ENCODE results near the gene MAPK8IP3.
"Not testable (repeated sequence)": the region's sequence is repeated elsewhere in the genome, so short reads cannot be mapped to it uniquely, and the experiment has no call there.

MAPK8IP3 gene

GRCh38 chr16:1678500-1679098 lies 27.4 kb upstream of the MAPK8IP3 start:
- DNase-seq (ENCODE audit: low read depth): peak; percentile 19

- no peak for DNase-seq (ENCODE audit: low read depth)
Measured at GRCh38 chr16:1680361-1680760, 25.6 kb upstream of the MAPK8IP3 start.

- no peak for DNase-seq (ENCODE audit: low read depth)
Measured at GRCh38 chr16:1681032-1681431, 25.0 kb upstream of the MAPK8IP3 start.

GRCh38 chr16:1687427-1688316 lies 18.3 kb upstream of the MAPK8IP3 start:
- DNase-seq (ENCODE audit: low read depth): no peak

- DNase-seq (ENCODE audit: low read depth): no peak
Measured at GRCh38 chr16:1688807-1689560, 17.0 kb upstream of the MAPK8IP3 start.

- no peak for DNase-seq (ENCODE audit: low read depth)
Measured at GRCh38 chr16:1689853-1690252, 16.1 kb upstream of the MAPK8IP3 start.

- DNase-seq (ENCODE audit: low read depth): no peak
Measured at GRCh38 chr16:1690810-1691209, 15.2 kb upstream of the MAPK8IP3 start.

- DNase-seq (ENCODE audit: low read depth): no peak
Measured at GRCh38 chr16:1691276-1691675, 14.7 kb upstream of the MAPK8IP3 start.

- no peak for DNase-seq (ENCODE audit: low read depth)
Measured at GRCh38 chr16:1691956-1692355, 14.0 kb upstream of the MAPK8IP3 start.

- DNase-seq (ENCODE audit: low read depth): no peak
Measured at GRCh38 chr16:1696863-1697262, 9.1 kb upstream of the MAPK8IP3 start.

GRCh38 chr16:1698680-1699079 lies 7.3 kb upstream of the MAPK8IP3 start:
- no peak for DNase-seq (ENCODE audit: low read depth)

GRCh38 chr16:1700246-1700645 lies 5.7 kb upstream of the MAPK8IP3 start:
- no peak for DNase-seq (ENCODE audit: low read depth)

- no peak for DNase-seq (ENCODE audit: low read depth)
Measured at GRCh38 chr16:1701216-1701878, 4.6 kb upstream of the MAPK8IP3 start.

- DNase-seq (ENCODE audit: low read depth): not testable (repeated sequence)
Measured at GRCh38 chr16:1705324-1705687, 689 bp upstream of the MAPK8IP3 start.

- DNase-seq (ENCODE audit: low read depth): no peak
Measured at GRCh38 chr16:1706386-1707192, 594 bp downstream of the MAPK8IP3 start.

- DNase-seq (ENCODE audit: low read depth): no peak
Measured at GRCh38 chr16:1707193-1707790, 1.3 kb downstream of the MAPK8IP3 start.

- DNase-seq (ENCODE audit: low read depth): no peak
Measured at GRCh38 chr16:1708083-1708767, 2.2 kb downstream of the MAPK8IP3 start.

GRCh38 chr16:1708768-1709180 lies 2.8 kb downstream of the MAPK8IP3 start:
- no peak for DNase-seq (ENCODE audit: low read depth)

GRCh38 chr16:1709356-1709755 lies 3.4 kb downstream of the MAPK8IP3 start:
- no peak for DNase-seq (ENCODE audit: low read depth)

- no peak for DNase-seq (ENCODE audit: low read depth)
Measured at GRCh38 chr16:1710811-1711507, 5.0 kb downstream of the MAPK8IP3 start.
